Measurements from ENCODE around the gene KRT33B.

The KRT33B gene

GRCh38 chr17:41403404-41404023 is 33.9 kb upstream of the KRT33B start:
- H3K79me2 ChIP-seq (ENCODE audit: insufficient read depth, low read length) = no peaks in the 10 kb centered on the region
- H3K27me3 ChIP-seq (ENCODE audit: insufficient read depth, low read length) = no peaks in the 10 kb centered on the region
- no peaks in the 10 kb centered on the region for H3K36me3 ChIP-seq (ENCODE audit: insufficient read depth, low read length)
- no peaks in the 10 kb centered on the region for H4K20me1 ChIP-seq (ENCODE audit: insufficient read depth, low read length)
- no peaks in the 10 kb centered on the region for H3F3A ChIP-seq (ENCODE audit: insufficient read depth, low read length)
- H3K4me2 ChIP-seq (ENCODE audit: low read length) = no peak overlapping the region
- TF ChIP-seq CTCF (IDR thresholded peaks at IDR 0.05; ENCODE audit: low read length) = no peak
- no peak overlapping the region for H3K9ac ChIP-seq (ENCODE audit: low read length)
- H3K9me3 ChIP-seq (ENCODE audit: low read length) = no peaks in the 10 kb centered on the region
- no peaks in the 10 kb centered on the region for H3K9me2 ChIP-seq (ENCODE audit: low read depth, low read length)
- H3K27ac ChIP-seq (ENCODE audit: low read depth, low read length, poor library complexity, severe bottlenecking) = no peak overlapping the region
- no peak overlapping the region for H3K4me3 ChIP-seq (ENCODE audit: low read depth, low read length, poor library complexity, severe bottlenecking)
- H3K4me1 ChIP-seq (ENCODE audit: insufficient read depth, low read length, severe bottlenecking) = no peaks in the 10 kb centered on the region
- no peak overlapping the region for H2AFZ ChIP-seq (ENCODE audit: low read length)

GRCh38 chr17:41402161-41402560 is 32.5 kb upstream of the KRT33B start:
- no peak overlapping the region for H3K9ac ChIP-seq (ENCODE audit: low read length)
- no peaks in the 10 kb centered on the region for H3K79me2 ChIP-seq (ENCODE audit: insufficient read depth, low read length)
- H2AFZ ChIP-seq (ENCODE audit: low read length) = no peak overlapping the region
- no peak overlapping the region for H3K4me2 ChIP-seq (ENCODE audit: low read length)
- H3K27me3 ChIP-seq (ENCODE audit: insufficient read depth, low read length) = no peaks in the 10 kb centered on the region
- TF ChIP-seq EZH2 (IDR thresholded peaks at IDR 0.05; ENCODE audit: borderline replicate concordance, low read length) = no peak
- no peak for TF ChIP-seq CTCF (IDR thresholded peaks at IDR 0.05; ENCODE audit: low read length)
- no peaks in the 10 kb centered on the region for H3K4me1 ChIP-seq (ENCODE audit: insufficient read depth, low read length, severe bottlenecking)
- H3K4me3 ChIP-seq (ENCODE audit: low read depth, low read length, poor library complexity, severe bottlenecking) = no peak overlapping the region
- no peaks in the 10 kb centered on the region for H3K9me3 ChIP-seq (ENCODE audit: low read length)
- H3K27ac ChIP-seq (ENCODE audit: low read depth, low read length, poor library complexity, severe bottlenecking) = no peak overlapping the region
- no peaks in the 10 kb centered on the region for H3K36me3 ChIP-seq (ENCODE audit: insufficient read depth, low read length)
- H3K9me2 ChIP-seq (ENCODE audit: low read depth, low read length) = no peaks in the 10 kb centered on the region
- no peaks in the 10 kb centered on the region for H3F3A ChIP-seq (ENCODE audit: insufficient read depth, low read length)
- no peaks in the 10 kb centered on the region for H4K20me1 ChIP-seq (ENCODE audit: insufficient read depth, low read length)

DNA sequence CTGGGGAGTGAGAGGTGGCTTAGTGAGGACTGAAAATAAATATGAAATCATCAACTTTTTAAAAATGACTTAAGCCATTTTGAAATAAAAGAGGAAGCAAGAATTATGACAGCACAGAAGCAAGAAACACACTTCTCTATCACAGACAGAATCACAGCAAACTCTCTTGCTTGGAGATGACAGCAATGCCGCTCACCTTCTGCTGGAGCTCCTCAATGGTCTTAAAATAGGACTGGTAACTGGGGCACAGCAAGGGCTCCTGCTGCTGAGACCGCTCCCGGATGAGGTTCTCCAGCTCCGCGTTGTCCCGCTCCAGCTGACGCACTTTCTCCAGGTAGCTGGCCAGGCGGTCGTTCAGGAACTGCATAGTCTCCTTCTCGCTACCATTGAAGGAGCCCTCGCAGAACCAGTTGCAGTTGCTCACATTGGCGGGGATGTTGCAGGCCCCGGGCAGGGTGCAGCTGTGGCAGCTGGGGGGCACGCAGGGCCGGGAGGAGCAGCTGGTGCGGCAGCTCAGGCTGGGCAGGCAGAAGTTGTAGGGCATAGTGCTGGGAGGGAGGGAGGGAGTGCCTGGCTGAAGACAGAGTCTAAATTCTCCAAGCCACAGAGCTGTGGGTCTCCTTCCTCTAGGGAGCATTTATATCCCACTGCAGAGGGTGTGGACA is 27.5 kb upstream of the KRT33B start, which contains the start of gene KRT31:
Gene KRT31 (minus strand): TSS at position 613 of the 665 bp plus-strand sequence. CDS start 69 bp downstream, at position 544.
- no peak within 1 kb of the TSS for H2AFZ ChIP-seq (ENCODE audit: low read length)
- TF ChIP-seq CTCF (IDR thresholded peaks at IDR 0.05; ENCODE audit: low read length) = no peak
- no peak for TF ChIP-seq EZH2 (IDR thresholded peaks at IDR 0.05; ENCODE audit: borderline replicate concordance, low read length)
- H3K4me1 ChIP-seq (ENCODE audit: insufficient read depth, low read length, severe bottlenecking) = no peaks in the 10 kb centered on the region
- no peaks in the 10 kb centered on the region for H4K20me1 ChIP-seq (ENCODE audit: insufficient read depth, low read length)
- H3K9ac ChIP-seq (ENCODE audit: low read length) = no peak within 1 kb of the TSS
- H3K4me3 ChIP-seq (ENCODE audit: low read depth, low read length, poor library complexity, severe bottlenecking) = no peak within 1 kb of the TSS
- no peaks in the 10 kb centered on the region for H3K36me3 ChIP-seq (ENCODE audit: insufficient read depth, low read length)
- H3K79me2 ChIP-seq (ENCODE audit: insufficient read depth, low read length) = no peaks in the 10 kb centered on the region
- H3K27ac ChIP-seq (ENCODE audit: low read depth, low read length, poor library complexity, severe bottlenecking) = no peak within 1 kb of the TSS
- no peaks in the 10 kb centered on the region for H3K27me3 ChIP-seq (ENCODE audit: insufficient read depth, low read length)
- no peaks in the 10 kb centered on the region for H3F3A ChIP-seq (ENCODE audit: insufficient read depth, low read length)
- no peaks in the 10 kb centered on the region for H3K9me3 ChIP-seq (ENCODE audit: low read length)
- no peaks in the 10 kb centered on the region for H3K9me2 ChIP-seq (ENCODE audit: low read depth, low read length)
- no peak within 1 kb of the TSS for H3K4me2 ChIP-seq (ENCODE audit: low read length)
